ENCODE measurements around the gene PHETA1. TPM values are rescaled to one million over a fixed set of nuclear protein-coding genes. Genes with fewer than 3 reads are reported as not detected.

The PHETA1 gene
- total and polyA plus RNA-seq, 9 donors, result 5.5 to 11.7 (median 8.7) TPM

GRCh38 chr12:111360325-111360930 lies 8.5 kb downstream of the PHETA1 start:
- Histone ChIP-seq H3K9me3 (replicated peaks; ENCODE audit: control insufficient read depth, low read depth, low read length) (no peaks in the 10 kb centered on the region), H3K4me3 (ENCODE audit: low read length) (no peak overlapping the region), H3K36me3 (ENCODE audit: control insufficient read depth, insufficient read depth, low read length) (peaks cover 26% of the 10 kb centered on the region), H3K27me3 (ENCODE audit: control insufficient read depth, insufficient read depth, low read length) (no peaks in the 10 kb centered on the region), H3K4me1 (ENCODE audit: control insufficient read depth, insufficient read depth, low read length) (peaks cover 26% of the 10 kb centered on the region), H3K27ac (ENCODE audit: low read length) (no peak overlapping the region)
- no peak for DNase-seq
- WGBS (ENCODE audit: insufficient coverage), result 59% methylated on average over 6 of the region's 9 CpGs

GRCh38 chr12:111359914-111360276 lies 9.0 kb downstream of the PHETA1 start:
- H3K4me1 ChIP-seq (ENCODE audit: control insufficient read depth, insufficient read depth, low read length), result peaks cover 26% of the 10 kb centered on the region
- 49% methylated on average over 5 of the region's 5 CpGs for WGBS (ENCODE audit: insufficient coverage)
- no peak for DNase-seq

GRCh38 chr12:111359231-111359913 lies 9.5 kb downstream of the PHETA1 start:
- Histone ChIP-seq H3K36me3 (ENCODE audit: control insufficient read depth, insufficient read depth, low read length) (peaks cover 21% of the 10 kb centered on the region), H3K4me3 (ENCODE audit: low read length) (no peak overlapping the region), H3K27me3 (ENCODE audit: control insufficient read depth, insufficient read depth, low read length) (no peaks in the 10 kb centered on the region), H3K27ac (ENCODE audit: low read length) (no peak overlapping the region), H3K9me3 (replicated peaks; ENCODE audit: control insufficient read depth, low read depth, low read length) (no peaks in the 10 kb centered on the region), H3K4me1 (ENCODE audit: control insufficient read depth, insufficient read depth, low read length) (peaks cover 26% of the 10 kb centered on the region)
- WGBS (ENCODE audit: insufficient coverage), result 55% methylated on average over 8 of the region's 11 CpGs
- DNase-seq, result peak; percentile 67

More at GRCh38 chr12:111359914-111360276, 9.0 kb downstream of the PHETA1 start:
- Histone ChIP-seq H3K4me3 (ENCODE audit: low read length) (no peak overlapping the region), H3K36me3 (ENCODE audit: control insufficient read depth, insufficient read depth, low read length) (peaks cover 21% of the 10 kb centered on the region), H3K9me3 (replicated peaks; ENCODE audit: control insufficient read depth, low read depth, low read length) (no peaks in the 10 kb centered on the region), H3K27ac (ENCODE audit: low read length) (no peak overlapping the region), H3K27me3 (ENCODE audit: control insufficient read depth, insufficient read depth, low read length) (no peaks in the 10 kb centered on the region)

GRCh38 chr12:111355201-111355925 lies 13.5 kb downstream of the PHETA1 start:
- Histone ChIP-seq H3K9me3 (replicated peaks; ENCODE audit: control insufficient read depth, low read depth, low read length) (no peaks in the 10 kb centered on the region), H3K27me3 (ENCODE audit: control insufficient read depth, insufficient read depth, low read length) (no peaks in the 10 kb centered on the region), H3K4me3 (ENCODE audit: low read length) (no peak overlapping the region), H3K27ac (ENCODE audit: low read length) (no peak overlapping the region), H3K36me3 (ENCODE audit: control insufficient read depth, insufficient read depth, low read length) (no peaks in the 10 kb centered on the region), H3K4me1 (ENCODE audit: control insufficient read depth, insufficient read depth, low read length) (peaks cover 13% of the 10 kb centered on the region)
- DNase-seq, result no peak
- 76% methylated on average over 2 of the region's 9 CpGs for WGBS (ENCODE audit: insufficient coverage)

GRCh38 chr12:111354511-111354910 lies 14.4 kb downstream of the PHETA1 start:
- Histone ChIP-seq H3K27me3 (ENCODE audit: control insufficient read depth, insufficient read depth, low read length) (no peaks in the 10 kb centered on the region), H3K9me3 (replicated peaks; ENCODE audit: control insufficient read depth, low read depth, low read length) (no peaks in the 10 kb centered on the region), H3K4me3 (ENCODE audit: low read length) (no peak overlapping the region), H3K4me1 (ENCODE audit: control insufficient read depth, insufficient read depth, low read length) (peaks cover 6% of the 10 kb centered on the region), H3K27ac (ENCODE audit: low read length) (no peak overlapping the region), H3K36me3 (ENCODE audit: control insufficient read depth, insufficient read depth, low read length) (no peaks in the 10 kb centered on the region)
- no peak for DNase-seq
- WGBS (ENCODE audit: insufficient coverage), result 96% methylated on average over 4 of the region's 5 CpGs

- peaks cover 2% of the 10 kb centered on the region for H3K9me3 ChIP-seq (replicated peaks; ENCODE audit: control insufficient read depth, low read depth, low read length)
- no peaks in the 10 kb centered on the region for H3K4me1 ChIP-seq (ENCODE audit: control insufficient read depth, insufficient read depth, low read length)
- no peaks in the 10 kb centered on the region for H3K27me3 ChIP-seq (ENCODE audit: control insufficient read depth, insufficient read depth, low read length)
- DNase-seq, result no peak
- 74% methylated on average over 2 of the region's 5 CpGs for WGBS (ENCODE audit: insufficient coverage)
- no peak overlapping the region for H3K27ac ChIP-seq (ENCODE audit: low read length)
- H3K4me3 ChIP-seq (ENCODE audit: low read length), result no peak overlapping the region
- H3K36me3 ChIP-seq (ENCODE audit: control insufficient read depth, insufficient read depth, low read length), result no peaks in the 10 kb centered on the region
These were observed 15.1 kb downstream of the PHETA1 start for GRCh38 chr12:111353603-111354295.

- Histone ChIP-seq H3K27me3 (ENCODE audit: control insufficient read depth, insufficient read depth, low read length) (no peaks in the 10 kb centered on the region), H3K9me3 (replicated peaks; ENCODE audit: control insufficient read depth, low read depth, low read length) (peaks cover 7% of the 10 kb centered on the region), H3K4me1 (ENCODE audit: control insufficient read depth, insufficient read depth, low read length) (no peaks in the 10 kb centered on the region), H3K4me3 (ENCODE audit: low read length) (no peak overlapping the region), H3K27ac (ENCODE audit: low read length) (no peak overlapping the region), H3K36me3 (ENCODE audit: control insufficient read depth, insufficient read depth, low read length) (no peaks in the 10 kb centered on the region)
- no peak for DNase-seq
- WGBS (ENCODE audit: insufficient coverage), result 70% methylated on average over 5 of the region's 7 CpGs
These were observed 15.9 kb downstream of the PHETA1 start for GRCh38 chr12:111353026-111353425.

GRCh38 chr12:111352296-111352993 lies 16.4 kb downstream of the PHETA1 start:
- H3K9me3 ChIP-seq (replicated peaks; ENCODE audit: control insufficient read depth, low read depth, low read length), result peaks cover 13% of the 10 kb centered on the region
- no peaks in the 10 kb centered on the region for H3K4me1 ChIP-seq (ENCODE audit: control insufficient read depth, insufficient read depth, low read length)
- WGBS (ENCODE audit: insufficient coverage), result 61% methylated on average over 5 of the region's 9 CpGs
- no peaks in the 10 kb centered on the region for H3K27me3 ChIP-seq (ENCODE audit: control insufficient read depth, insufficient read depth, low read length)
- H3K27ac ChIP-seq (ENCODE audit: low read length), result no peak overlapping the region
- no peak overlapping the region for H3K4me3 ChIP-seq (ENCODE audit: low read length)
- H3K36me3 ChIP-seq (ENCODE audit: control insufficient read depth, insufficient read depth, low read length), result no peaks in the 10 kb centered on the region
- no peak for DNase-seq

GRCh38 chr12:111351026-111351425 lies 17.9 kb downstream of the PHETA1 start:
- no peak overlapping the region for H3K4me3 ChIP-seq (ENCODE audit: low read length)
- H3K4me1 ChIP-seq (ENCODE audit: control insufficient read depth, insufficient read depth, low read length), result no peaks in the 10 kb centered on the region
- no peaks in the 10 kb centered on the region for H3K27me3 ChIP-seq (ENCODE audit: control insufficient read depth, insufficient read depth, low read length)
- no peaks in the 10 kb centered on the region for H3K36me3 ChIP-seq (ENCODE audit: control insufficient read depth, insufficient read depth, low read length)
- DNase-seq, result no peak
- peaks cover 13% of the 10 kb centered on the region for H3K9me3 ChIP-seq (replicated peaks; ENCODE audit: control insufficient read depth, low read depth, low read length)
- no peak overlapping the region for H3K27ac ChIP-seq (ENCODE audit: low read length)
- 62% methylated on average over 1 of the region's 2 CpGs for WGBS (ENCODE audit: insufficient coverage)

All from muscle of leg (tissue), 11 donors.